ENCODE results near the gene REC114.
A peak's percentile ranks its signal among the peaks of the same experiment; 100 is the strongest.
"Not testable (repeated sequence)": the region's sequence is repeated elsewhere in the genome, so short reads cannot be mapped to it uniquely, and the experiment has no call there.

Gene REC114

GRCh38 chr15:73437543-73438109 is 5.3 kb upstream of the REC114 start:
- H3K9me3 ChIP-seq (ENCODE audit: severe bottlenecking): no peaks in the 10 kb centered on the region

DNA sequence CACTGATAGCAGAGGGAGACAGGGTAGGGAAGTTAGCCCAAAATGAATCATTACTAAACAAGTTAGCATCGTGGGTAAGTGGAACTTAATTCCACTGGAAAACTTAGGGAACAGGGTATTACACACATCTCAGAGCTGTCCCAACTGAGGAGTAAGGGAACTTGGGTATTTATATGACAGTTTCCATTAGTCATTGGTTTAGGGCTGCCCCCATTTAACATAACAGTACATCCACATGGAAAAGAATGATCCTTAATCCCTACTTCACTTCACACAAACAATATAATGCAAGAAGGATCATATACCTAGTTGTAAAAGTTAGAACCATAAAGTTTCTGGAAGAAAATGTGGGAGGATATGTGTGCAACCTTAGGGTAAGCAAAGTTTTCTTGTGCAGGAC is 4.3 kb upstream of the REC114 start:
- no peaks in the 10 kb centered on the region for H3K4me1 ChIP-seq (ENCODE audit: insufficient read depth, poor library complexity, severe bottlenecking)
- no peaks in the 10 kb centered on the region for H3K9me3 ChIP-seq (ENCODE audit: severe bottlenecking)
- no peak for TF ChIP-seq CTCF (IDR thresholded peaks at IDR 0.05; ENCODE audit: poor library complexity, severe bottlenecking)
- no peak for DNase-seq (ENCODE audit: low spot score)
- ATAC-seq (ENCODE audit: low read depth): no peak
- no peak overlapping the region for H3K4me3 ChIP-seq (ENCODE audit: severe bottlenecking)
- H3K27ac ChIP-seq (ENCODE audit: poor library complexity, severe bottlenecking): no peak overlapping the region
- peaks cover 61% of the 10 kb centered on the region for H3K27me3 ChIP-seq (ENCODE audit: insufficient read depth, poor library complexity, severe bottlenecking)
- H3K36me3 ChIP-seq (ENCODE audit: low read depth): no peaks in the 10 kb centered on the region

More at GRCh38 chr15:73437543-73438109, 5.3 kb upstream of the REC114 start:
- H3K27me3 ChIP-seq (ENCODE audit: insufficient read depth, poor library complexity, severe bottlenecking): peaks cover 65% of the 10 kb centered on the region
- DNase-seq (ENCODE audit: low spot score) (no peak), ATAC-seq (ENCODE audit: low read depth) (no peak)
- no peak for TF ChIP-seq CTCF (IDR thresholded peaks at IDR 0.05; ENCODE audit: poor library complexity, severe bottlenecking)
- no peak overlapping the region for H3K27ac ChIP-seq (ENCODE audit: poor library complexity, severe bottlenecking)
- H3K4me3 ChIP-seq (ENCODE audit: severe bottlenecking): no peak overlapping the region
- H3K36me3 ChIP-seq (ENCODE audit: low read depth): no peaks in the 10 kb centered on the region
- no peaks in the 10 kb centered on the region for H3K4me1 ChIP-seq (ENCODE audit: insufficient read depth, poor library complexity, severe bottlenecking)

GRCh38 chr15:73440571-73440970 is 2.4 kb upstream of the REC114 start:
- H3K4me3 ChIP-seq (ENCODE audit: severe bottlenecking): no peak overlapping the region
- H3K36me3 ChIP-seq (ENCODE audit: low read depth): no peaks in the 10 kb centered on the region
- H3K9me3 ChIP-seq (ENCODE audit: severe bottlenecking): no peaks in the 10 kb centered on the region
- TF ChIP-seq CTCF (IDR thresholded peaks at IDR 0.05; ENCODE audit: poor library complexity, severe bottlenecking): no peak
- no peaks in the 10 kb centered on the region for H3K4me1 ChIP-seq (ENCODE audit: insufficient read depth, poor library complexity, severe bottlenecking)
- peaks cover 80% of the 10 kb centered on the region for H3K27me3 ChIP-seq (ENCODE audit: insufficient read depth, poor library complexity, severe bottlenecking)
- no peak overlapping the region for H3K27ac ChIP-seq (ENCODE audit: poor library complexity, severe bottlenecking)
- ATAC-seq (ENCODE audit: low read depth) (0 out of 3 replicates have a peak, but pooled peaks have one; percentile 10), DNase-seq (ENCODE audit: low spot score) (no peak)

GRCh38 chr15:73442421-73442820 is 543 bp upstream of the REC114 start:
- peaks cover 69% of the 10 kb centered on the region for H3K27me3 ChIP-seq (ENCODE audit: insufficient read depth, poor library complexity, severe bottlenecking)
- H3K4me3 ChIP-seq (ENCODE audit: severe bottlenecking): no peak overlapping the region
- DNase-seq (ENCODE audit: low spot score): no peak

DNA sequence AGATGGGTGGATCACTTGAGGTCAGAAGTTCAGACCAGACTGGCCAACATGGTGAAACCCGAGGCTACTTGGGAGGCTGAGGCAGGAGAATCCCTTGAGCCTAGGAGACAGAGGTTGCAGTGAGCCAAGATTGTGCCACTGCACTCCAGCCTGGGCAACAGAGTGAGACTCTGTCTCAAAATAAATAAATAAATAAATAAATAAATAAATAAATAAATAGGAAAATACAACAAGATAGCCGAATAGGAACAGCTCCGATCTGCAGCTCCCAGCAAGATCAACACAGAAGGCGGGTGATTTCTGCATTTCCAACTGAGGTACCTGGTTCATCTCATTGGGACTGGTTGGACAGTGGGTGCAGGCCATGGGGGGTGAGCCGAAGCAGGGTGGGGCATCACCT is 4.5 kb downstream of the REC114 start:
- H3K9me3 ChIP-seq (ENCODE audit: severe bottlenecking); H3K4me3 ChIP-seq (ENCODE audit: severe bottlenecking); H3K4me1 ChIP-seq (ENCODE audit: insufficient read depth, poor library complexity, severe bottlenecking); DNase-seq (ENCODE audit: low spot score); H3K36me3 ChIP-seq (ENCODE audit: low read depth); H3K27ac ChIP-seq (ENCODE audit: poor library complexity, severe bottlenecking); ATAC-seq (ENCODE audit: low read depth): not testable (repeated sequence)
- H3K27me3 ChIP-seq (ENCODE audit: insufficient read depth, poor library complexity, severe bottlenecking): peaks cover 40% of the 10 kb centered on the region

More at GRCh38 chr15:73442421-73442820, 543 bp upstream of the REC114 start:
- H3K36me3 ChIP-seq (ENCODE audit: low read depth): no peaks in the 10 kb centered on the region
- no peaks in the 10 kb centered on the region for H3K9me3 ChIP-seq (ENCODE audit: severe bottlenecking)
- no peak for TF ChIP-seq CTCF (IDR thresholded peaks at IDR 0.05; ENCODE audit: poor library complexity, severe bottlenecking)
- ATAC-seq (ENCODE audit: low read depth): no peak
- H3K27ac ChIP-seq (ENCODE audit: poor library complexity, severe bottlenecking): no peak overlapping the region
- no peaks in the 10 kb centered on the region for H3K4me1 ChIP-seq (ENCODE audit: insufficient read depth, poor library complexity, severe bottlenecking)

DNA sequence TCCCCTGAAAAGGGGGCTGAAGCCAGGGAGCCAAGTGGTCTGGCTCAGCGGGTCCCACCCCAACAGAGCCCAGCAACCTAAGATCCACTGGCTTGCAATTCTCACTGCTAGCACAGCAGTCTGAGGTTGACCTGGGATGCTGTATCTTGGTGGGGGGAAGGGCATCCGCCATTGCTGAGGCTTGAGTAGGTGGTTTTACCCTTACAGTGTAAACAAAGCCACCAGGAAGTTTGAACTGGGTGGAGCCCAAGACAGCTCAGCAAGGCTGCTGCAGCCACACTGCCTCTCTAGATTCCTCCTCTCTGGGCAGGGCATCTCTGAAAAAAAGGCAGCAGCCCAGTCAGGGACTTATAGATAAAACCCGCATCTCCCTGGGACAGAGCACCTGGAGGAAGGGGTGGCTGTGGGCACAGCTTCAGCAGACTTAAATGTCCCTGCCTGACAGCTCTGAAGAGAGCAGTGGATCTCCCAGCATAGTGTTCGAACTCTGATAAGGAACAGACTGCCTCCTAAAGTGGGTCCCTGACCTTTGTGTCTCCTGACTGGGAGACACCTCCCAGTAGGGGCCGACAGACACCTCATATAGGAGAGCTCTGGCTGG is 5.3 kb downstream of the REC114 start:
- not testable (repeated sequence) for H3K36me3 ChIP-seq (ENCODE audit: low read depth); H3K27ac ChIP-seq (ENCODE audit: poor library complexity, severe bottlenecking); H3K4me3 ChIP-seq (ENCODE audit: severe bottlenecking); ATAC-seq (ENCODE audit: low read depth); DNase-seq (ENCODE audit: low spot score); H3K9me3 ChIP-seq (ENCODE audit: severe bottlenecking); H3K4me1 ChIP-seq (ENCODE audit: insufficient read depth, poor library complexity, severe bottlenecking)
- H3K27me3 ChIP-seq (ENCODE audit: insufficient read depth, poor library complexity, severe bottlenecking): peaks cover 36% of the 10 kb centered on the region

DNA sequence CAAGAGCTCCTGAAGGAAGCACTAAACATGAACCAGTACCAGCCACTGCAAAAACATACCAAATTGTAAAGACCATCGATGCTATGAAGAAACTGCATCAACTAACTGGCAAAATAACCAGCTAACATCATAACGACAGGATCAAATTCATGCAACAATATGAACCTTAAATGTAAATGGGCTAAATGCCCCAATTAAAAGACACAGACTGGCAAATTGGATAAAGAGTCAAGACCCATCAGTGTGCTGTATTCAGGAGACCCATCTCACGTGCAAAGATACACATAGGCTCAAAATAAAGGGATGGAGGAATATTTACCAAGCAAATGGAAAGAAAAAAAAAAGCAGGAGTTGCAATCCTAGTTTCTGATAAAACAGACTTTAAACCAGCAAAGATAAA is 7.0 kb downstream of the REC114 start:
- not testable (repeated sequence) for ATAC-seq (ENCODE audit: low read depth); H3K9me3 ChIP-seq (ENCODE audit: severe bottlenecking); H3K4me1 ChIP-seq (ENCODE audit: insufficient read depth, poor library complexity, severe bottlenecking); DNase-seq (ENCODE audit: low spot score); H3K27ac ChIP-seq (ENCODE audit: poor library complexity, severe bottlenecking); H3K4me3 ChIP-seq (ENCODE audit: severe bottlenecking); H3K36me3 ChIP-seq (ENCODE audit: low read depth)
- H3K27me3 ChIP-seq (ENCODE audit: insufficient read depth, poor library complexity, severe bottlenecking): peaks cover 19% of the 10 kb centered on the region

All from RWPE2 (cell line).